HEK293T (cell line): ENCODE measurements around the gene LRRTM3.

Source experiments
- ARNT ChIP-seq: fragments of 450-650 bp; IDR thresholded peaks from 2 replicates; pipeline ENCODE4 v1.6.1; 2017; ENCODE audit warnings: mild to moderate bottlenecking
- BHLHE40 ChIP-seq: fragments of 450-650 bp; IDR thresholded peaks from 2 replicates; pipeline ENCODE4 v1.6.1; 2016; ENCODE audit warnings: mild to moderate bottlenecking, moderate library complexity, borderline replicate concordance
- ELF4 ChIP-seq: fragments of 450-650 bp; IDR thresholded peaks from 2 replicates; pipeline ENCODE4 v1.6.1; 2017; ENCODE audit warnings: antibody characterized with exemption
- FOXA1 ChIP-seq: fragments of 450-650 bp; IDR thresholded peaks from 2 replicates; pipeline ENCODE4 v1.6.1; 2016; ENCODE audit warnings: mild to moderate bottlenecking
- FOXK2 ChIP-seq: fragments of 450-650 bp; IDR thresholded peaks from 2 replicates; pipeline ENCODE4 v1.6.1; 2016; ENCODE audit warnings: mild to moderate bottlenecking
- FOXM1 ChIP-seq: fragments of 450-650 bp; IDR thresholded peaks from 2 replicates; pipeline ENCODE4 v1.6.1; 2017; ENCODE audit warnings: mild to moderate bottlenecking, borderline replicate concordance
- HDGF ChIP-seq: fragments of 450-650 bp; IDR thresholded peaks from 2 replicates; pipeline ENCODE4 v1.6.1; 2017; ENCODE audit warnings: antibody characterized with exemption, borderline replicate concordance
- L3MBTL2 ChIP-seq: fragments of 450-650 bp; conservative IDR thresholded peaks from 2 replicates; pipeline ENCODE4 v1.6.1; 2016; ENCODE audit warnings: mild to moderate bottlenecking
- LEF1 ChIP-seq: fragments of 450-650 bp; IDR thresholded peaks from 2 replicates; pipeline ENCODE4 v1.6.1; 2017; ENCODE audit warnings: mild to moderate bottlenecking, borderline replicate concordance
- PKNOX1 ChIP-seq: fragments of 450-650 bp; IDR thresholded peaks from 2 replicates; pipeline ENCODE4 v1.6.1; 2016
- SUZ12 ChIP-seq: fragments of 450-650 bp; IDR thresholded peaks from 2 replicates; pipeline ENCODE4 v1.6.1; 2016; ENCODE audit warnings: mild to moderate bottlenecking
- TARDBP ChIP-seq: fragments of 450-650 bp; IDR thresholded peaks from 2 replicates; pipeline ENCODE4 v1.6.1; 2016
- ZNF384 ChIP-seq: fragments of 450-650 bp; IDR thresholded peaks from 2 replicates; pipeline ENCODE4 v1.6.1; 2016

- TF ChIP-seq TARDBP, result no peak
- TF ChIP-seq ARNT, result no peak
- no peak for TF ChIP-seq FOXA1
- no peak for TF ChIP-seq PKNOX1
- no peak for TF ChIP-seq FOXM1
- TF ChIP-seq ZNF384, result no peak
- no peak for TF ChIP-seq FOXK2
- TF ChIP-seq ELF4, result no peak
- TF ChIP-seq LEF1, result no peak
- no peak for TF ChIP-seq BHLHE40
- TF ChIP-seq SUZ12, result no peak
- TF ChIP-seq HDGF, result no peak
- no peak for TF ChIP-seq L3MBTL2
Observed at GRCh38 chr10:67141300-67141699, 215.5 kb downstream of the LRRTM3 start.
